Measurements from ENCODE around the gene ATP2C2.
"Not testable (repeated sequence)": the region's sequence is repeated elsewhere in the genome, so short reads cannot be mapped to it uniquely, and the experiment has no call there.

Gene ATP2C2, protein sequence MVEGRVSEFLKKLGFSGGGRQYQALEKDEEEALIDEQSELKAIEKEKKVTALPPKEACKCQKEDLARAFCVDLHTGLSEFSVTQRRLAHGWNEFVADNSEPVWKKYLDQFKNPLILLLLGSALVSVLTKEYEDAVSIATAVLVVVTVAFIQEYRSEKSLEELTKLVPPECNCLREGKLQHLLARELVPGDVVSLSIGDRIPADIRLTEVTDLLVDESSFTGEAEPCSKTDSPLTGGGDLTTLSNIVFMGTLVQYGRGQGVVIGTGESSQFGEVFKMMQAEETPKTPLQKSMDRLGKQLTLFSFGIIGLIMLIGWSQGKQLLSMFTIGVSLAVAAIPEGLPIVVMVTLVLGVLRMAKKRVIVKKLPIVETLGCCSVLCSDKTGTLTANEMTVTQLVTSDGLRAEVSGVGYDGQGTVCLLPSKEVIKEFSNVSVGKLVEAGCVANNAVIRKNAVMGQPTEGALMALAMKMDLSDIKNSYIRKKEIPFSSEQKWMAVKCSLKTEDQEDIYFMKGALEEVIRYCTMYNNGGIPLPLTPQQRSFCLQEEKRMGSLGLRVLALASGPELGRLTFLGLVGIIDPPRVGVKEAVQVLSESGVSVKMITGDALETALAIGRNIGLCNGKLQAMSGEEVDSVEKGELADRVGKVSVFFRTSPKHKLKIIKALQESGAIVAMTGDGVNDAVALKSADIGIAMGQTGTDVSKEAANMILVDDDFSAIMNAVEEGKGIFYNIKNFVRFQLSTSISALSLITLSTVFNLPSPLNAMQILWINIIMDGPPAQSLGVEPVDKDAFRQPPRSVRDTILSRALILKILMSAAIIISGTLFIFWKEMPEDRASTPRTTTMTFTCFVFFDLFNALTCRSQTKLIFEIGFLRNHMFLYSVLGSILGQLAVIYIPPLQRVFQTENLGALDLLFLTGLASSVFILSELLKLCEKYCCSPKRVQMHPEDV

DNA sequence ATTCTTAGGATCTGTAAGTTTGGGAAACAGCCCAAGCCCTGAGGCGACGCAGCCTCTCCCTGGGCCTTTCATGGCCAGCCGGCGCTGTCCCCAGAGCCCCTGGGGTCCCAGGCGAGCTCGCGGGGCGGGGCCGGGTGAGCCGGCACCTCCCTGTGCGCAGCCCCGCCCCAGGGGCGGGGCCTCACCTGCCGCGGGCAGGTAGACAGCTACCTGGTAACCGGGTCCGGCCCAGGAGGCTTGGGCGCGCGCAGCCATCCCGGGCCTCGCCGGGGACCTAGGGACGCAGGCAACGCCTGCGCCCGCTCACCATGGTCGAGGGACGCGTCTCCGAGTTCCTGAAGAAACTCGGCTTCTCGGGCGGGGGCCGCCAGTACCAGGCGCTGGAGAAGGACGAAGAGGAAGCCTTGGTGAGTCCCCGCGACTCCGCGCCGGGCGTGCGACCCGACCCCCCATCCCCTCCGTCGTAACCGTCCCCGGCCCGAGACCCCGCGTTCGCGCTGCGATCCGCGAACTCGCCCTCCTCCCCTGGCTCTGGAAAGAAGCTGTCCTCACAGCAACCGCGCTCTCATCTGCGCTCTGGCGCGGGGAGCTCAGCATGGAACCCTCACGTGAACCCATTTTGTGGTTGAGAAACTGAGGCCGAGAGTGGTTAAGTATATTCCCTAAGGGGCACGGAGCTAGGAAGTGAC, at the start of gene ATP2C2:
TSS of gene ATP2C2 (plus strand) at position 231 of the 689 bp plus-strand sequence. CDS start at position 309, 78 bp downstream.
- no peak for DNase-seq

DNA sequence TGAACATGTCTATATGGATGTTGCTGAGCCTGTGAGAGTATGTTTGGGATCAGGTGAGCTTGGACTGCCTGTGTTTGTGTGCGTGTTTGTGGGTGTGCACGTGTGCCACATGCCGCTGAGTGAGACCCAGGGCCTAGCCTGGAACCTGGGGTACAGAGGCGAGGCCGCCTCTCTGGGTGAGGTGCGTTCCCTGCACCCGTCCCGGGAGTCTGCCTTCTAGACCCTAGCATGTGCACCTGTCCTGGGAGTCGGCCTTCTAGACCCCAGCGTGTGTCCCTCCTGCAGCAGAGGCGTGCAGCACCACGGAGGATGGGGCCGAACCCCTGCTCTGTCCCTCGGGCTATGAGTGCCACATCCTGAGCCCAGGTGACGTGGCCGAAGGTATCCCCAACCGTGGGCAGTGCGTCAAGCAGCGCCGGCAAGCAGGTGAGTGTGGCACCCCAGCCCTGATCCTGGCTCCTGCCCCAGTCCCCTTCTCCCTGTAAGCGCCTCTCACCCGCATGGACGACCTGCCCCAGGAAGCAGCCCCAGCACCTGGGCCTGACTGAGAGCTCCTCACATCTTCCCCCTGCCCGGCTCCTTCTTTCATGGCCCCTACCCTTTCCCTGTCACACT, 49.1 kb upstream of the ATP2C2 start:
- no peak for DNase-seq

DNA sequence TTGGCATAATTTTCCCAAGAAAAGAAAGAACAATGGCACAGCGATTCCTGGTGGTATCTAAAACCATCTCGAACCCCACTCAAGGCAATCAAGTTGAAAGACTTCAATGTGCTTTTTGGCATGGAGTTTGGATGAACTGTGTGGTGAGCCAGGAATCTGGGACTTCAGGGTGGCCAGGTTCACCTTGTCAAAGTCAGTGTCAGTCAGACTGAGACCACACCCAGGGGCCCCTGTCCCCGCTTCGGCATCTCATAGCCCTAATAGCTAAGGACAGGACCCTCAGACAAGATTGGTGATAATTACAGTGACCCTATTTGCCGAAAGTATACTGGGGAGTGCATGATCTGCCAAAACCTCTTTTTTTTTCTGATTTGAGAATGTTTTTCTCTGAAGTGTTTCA, 47.8 kb upstream of the ATP2C2 start:
- no peak for DNase-seq

DNA sequence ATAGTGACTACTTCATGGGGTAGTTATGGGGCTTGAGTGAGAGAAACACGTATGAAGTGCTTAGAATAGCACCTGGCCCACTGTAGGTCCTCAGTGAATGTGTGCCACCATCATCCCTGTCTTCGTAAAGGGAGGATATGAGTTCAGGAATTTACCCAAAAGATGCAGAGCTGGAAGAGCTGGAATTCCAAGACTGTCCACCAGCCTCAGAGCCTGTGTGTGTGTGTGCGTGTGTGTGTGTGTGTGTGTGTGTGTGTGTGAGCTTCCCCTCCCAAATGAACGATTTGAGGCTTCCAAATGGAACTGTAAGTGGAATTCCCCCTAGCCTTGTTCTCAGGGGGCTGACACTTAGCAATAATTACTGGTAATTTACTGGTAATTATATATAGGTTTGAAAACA, 46.4 kb upstream of the ATP2C2 start:
- DNase-seq = no peak

DNA sequence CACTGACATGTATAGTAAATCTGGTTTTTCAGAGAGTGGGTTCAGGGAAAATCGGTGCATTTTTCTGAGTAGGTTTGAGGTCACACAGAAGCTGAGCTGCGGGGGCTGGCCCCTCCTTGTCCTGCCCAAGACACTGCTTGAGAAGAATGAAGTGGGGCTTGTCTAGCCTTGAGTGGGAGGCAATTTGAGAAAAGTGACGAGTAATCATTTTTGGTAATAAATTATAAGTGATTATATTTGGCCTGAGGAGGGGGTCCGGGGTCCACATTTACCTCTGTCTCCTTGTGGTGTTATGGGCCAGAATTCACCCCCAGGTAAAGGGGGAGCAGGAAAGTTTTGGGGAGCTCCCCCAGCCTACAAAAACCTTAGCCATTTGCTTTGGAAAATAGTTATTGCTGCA, 45.6 kb upstream of the ATP2C2 start:
- no peak for DNase-seq

DNA sequence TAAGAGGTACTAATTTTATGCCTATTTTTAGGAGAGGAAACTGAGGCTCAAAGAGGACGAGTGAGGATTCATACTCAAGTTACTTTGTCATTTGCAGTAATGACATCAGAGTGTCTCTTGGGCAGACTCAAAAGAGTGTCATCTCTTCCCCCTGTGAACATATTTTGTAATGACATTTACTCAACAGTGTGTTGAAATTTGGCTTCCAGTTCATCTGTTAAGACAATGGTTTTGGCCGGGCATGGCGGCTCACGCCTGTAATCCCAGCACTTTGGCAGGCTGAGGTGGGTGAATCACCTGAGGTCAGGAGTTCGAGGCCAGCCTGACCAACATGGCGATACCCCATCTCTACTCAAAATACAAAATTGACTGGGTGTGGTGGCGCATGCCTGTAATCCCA, 44.7 kb upstream of the ATP2C2 start:
- DNase-seq = no peak

DNA sequence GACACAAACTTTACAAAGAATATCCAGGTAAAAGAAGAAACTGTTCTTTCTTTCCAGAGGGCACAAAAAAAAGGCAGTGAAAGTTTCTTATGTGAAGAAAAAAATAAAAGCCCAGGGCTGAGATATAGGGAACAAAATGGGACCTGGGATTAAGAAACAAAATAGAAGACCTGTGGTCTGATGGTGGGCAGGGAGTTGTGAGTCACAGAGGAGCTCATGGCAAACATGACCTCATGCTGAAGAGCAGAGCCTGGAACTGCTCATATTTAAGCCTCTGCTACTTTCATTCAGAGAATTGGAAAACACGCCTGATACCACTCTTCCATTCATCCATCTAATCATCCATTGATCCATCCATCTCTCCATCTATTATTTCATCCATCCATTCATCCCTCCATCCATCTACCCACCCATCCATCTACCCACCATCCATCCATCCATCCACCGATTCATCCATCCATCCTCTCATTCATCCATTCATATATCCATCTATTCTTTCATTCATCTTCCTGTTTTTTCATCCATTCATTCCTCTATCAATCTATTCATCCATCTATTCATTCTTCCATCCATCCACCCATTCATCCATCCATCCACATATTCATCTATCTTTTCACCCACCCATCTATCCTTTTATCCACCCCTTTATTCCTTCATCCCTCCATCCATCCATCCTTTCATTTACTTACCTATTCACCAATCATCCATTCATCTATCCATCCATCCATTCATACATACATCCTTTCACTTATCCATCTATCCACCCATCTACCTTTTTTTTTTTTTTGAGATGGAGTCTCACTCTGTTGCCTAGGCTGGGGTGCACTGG, 43.7 kb upstream of the ATP2C2 start:
- no peak for DNase-seq

DNA sequence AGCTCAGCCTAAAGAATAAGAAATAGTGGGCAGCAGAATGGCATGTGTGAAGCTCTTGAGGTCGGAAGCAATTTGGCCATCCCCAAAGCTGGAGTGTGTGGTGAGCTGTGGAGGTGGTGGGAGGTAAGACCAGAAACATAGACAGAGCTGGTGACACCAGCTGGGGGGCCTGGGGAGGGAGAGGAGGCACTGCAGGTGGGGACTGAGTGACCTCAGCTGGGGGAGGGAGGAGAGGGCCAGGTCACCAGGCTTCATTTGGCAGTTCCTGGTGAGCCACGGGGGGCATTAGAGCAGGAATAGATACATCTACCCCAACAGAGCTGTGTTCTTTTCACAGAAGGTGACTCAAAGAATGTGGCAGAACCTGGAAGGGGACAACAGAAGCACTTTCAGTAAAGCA, 41.8 kb upstream of the ATP2C2 start:
- no peak for DNase-seq

DNA sequence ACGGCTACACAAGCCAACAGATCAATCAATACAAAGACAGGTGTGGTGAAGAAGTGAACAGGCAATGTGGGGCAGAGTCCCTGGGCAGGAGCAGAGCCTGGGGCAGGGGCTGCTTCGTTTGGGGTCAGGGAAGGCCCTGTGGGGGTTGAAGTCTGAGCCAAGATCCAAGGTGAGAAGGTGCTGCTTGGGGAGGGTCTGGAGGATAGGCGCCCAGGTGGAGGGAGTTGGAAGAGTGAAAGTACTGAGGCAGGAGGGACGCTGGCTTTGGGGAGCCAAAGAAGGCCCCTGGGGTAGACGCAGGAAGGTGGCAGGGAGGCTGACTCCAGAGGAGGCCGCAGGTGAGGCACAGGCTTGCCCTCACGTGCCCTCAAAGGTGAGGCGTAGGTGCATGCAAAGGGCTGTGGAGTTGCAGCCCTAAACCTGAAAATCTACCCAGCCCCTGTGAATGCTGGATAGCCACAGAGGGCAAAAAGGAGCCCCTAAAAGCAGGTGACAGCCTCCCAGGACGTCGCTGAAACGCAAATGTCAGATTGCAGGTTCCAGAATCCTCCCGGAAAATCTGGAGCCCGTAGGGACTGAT, 40.3 kb upstream of the ATP2C2 start:
- DNase-seq = no peak

DNA sequence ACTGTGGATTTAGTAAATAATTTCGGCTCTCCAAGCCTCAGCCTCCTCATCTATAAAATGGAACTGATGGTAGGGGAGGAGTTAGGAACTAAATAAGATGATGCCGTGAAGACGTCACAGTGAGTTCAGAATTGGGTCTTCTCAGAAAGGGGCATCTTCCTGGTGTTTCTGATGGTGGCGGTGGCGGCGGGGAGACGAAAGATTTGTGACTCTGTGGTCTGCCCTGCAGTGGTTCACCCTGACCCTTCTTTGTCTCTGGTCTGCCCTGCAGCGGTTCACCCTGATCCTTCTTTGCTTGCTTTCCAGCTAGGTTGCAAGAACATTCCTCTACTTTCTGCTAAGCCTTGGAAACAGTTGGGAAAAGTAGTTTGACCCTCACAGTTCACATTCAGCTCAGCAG, 39.3 kb upstream of the ATP2C2 start:
- DNase-seq = no peak

DNA sequence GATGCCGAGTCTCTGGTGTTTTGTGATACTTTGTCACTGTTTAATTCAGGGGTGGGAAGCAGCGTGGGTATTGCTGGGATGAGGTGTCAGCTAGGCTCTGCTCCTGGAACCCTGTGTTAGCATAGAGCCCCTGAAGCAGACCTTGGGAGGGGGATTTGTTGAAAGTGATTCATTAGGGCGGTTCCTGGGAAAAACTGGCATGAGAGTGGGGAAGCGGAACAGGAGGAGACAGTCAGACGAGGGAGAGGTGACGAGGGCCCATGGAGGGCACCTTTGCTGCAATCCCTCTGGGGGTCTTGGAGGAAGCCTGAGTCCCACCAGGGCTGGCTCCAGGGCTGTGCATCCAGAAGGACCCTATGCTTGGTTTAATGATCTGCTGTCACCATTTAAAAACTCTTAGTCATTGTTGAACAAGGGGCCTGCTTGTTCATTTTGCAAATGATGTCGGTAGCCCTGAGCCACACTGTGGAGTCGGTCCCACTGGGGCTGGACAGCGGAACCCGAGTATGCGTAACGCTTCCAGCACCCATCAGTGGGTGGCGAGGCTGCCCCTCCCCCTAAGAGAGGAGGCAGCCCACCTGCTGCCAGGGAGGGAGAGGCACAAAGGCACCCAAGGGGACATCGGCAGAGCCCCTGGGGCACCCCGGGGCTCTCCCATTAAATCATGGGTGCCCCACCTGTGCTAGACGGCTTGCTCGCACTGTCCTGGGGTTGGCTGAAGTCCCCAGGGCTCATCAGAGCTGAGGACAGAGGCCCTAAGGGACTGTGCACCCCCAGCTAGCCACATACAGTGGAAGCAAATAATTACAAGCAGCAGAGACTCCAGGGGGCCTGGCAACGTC, 38.3 kb upstream of the ATP2C2 start:
- DNase-seq = no peak

DNA sequence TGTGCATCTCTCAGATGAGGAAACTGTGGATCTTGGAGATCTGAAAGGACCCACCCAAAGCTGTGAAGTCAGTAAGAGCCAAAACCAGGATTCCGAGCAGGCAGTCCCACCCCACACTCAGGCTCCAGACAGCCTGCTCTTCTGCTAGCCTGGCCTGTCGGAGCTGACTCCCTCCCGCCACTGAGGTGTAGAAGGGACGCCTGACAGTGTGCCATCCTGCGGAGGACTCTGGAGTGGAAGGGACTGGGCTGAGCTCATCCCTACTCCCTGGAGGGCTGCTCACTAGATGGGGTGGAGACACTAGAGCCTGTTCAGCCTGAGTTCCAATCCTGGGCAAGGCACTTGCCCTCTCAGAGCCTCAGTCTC, 37.7 kb upstream of the ATP2C2 start:
- no peak for DNase-seq

DNA sequence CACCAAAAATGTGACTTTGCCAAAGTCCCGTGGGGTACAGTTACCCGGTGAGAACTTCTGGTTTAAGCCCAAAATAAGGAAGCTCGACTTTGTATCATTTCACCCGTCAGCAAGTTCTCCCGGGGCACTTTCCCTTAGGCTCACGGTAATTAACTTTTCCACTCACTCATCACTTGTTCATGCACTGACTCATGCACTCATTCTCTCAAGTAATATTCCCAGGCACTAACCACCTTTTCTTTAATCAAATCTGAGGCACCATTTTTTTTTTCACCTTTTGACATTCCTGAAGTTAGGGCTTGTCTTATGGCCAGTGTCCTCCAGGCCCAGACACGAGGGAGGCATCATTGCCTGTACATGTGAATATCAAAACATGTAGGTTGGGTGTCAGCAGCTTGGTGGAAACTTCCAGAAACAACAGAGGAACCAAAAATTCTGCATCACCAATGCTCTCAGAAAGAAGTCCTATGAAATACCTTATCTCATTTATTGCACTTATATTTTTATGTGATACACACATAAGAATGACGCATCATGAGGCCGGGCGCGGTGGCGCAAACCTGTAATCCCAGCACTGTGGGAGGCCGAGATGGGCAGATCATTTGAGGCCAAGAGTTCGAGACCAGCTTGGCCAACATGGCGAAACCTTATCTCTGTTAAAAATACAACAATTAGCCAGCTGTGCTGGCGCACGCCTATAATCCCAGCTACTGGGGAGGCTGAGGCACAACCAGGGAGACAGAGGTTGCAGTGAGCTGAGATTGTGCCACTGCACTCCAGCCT, 36.1 kb upstream of the ATP2C2 start:
- DNase-seq = no peak

DNA sequence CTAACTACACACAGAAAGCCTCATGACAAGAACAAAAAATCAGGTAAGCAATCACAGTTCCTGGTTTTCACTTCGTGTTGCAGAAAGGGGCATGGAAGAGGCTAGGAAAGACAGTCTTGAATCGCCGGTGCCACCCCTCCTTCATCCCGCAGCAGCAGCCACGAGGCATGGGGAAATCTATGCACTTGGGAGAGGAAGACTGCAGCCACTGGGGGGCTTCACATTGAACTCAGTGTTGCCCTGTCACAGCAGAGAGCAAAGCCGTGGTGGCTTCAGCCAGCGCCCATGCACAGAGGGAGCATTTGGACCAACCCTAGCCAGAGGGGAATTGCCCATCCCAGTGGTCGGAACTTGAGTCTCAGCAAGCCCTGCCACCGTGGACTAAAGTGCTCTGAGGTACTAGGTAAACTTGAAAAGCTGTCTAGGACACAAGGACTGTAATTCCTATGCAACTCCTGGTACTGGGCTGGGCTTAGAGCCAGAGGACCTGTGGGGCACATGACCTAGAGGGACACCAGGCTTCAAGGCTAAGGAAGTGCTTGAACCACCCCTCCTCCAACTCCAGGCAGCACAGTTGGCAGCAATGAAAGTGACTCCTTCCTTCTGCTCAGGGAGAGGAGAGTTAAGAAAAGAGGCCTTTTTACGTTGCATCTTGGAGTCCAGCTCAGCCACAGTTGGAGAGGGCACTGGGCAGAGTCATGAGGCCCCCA, 35.2 kb upstream of the ATP2C2 start:
- no peak for DNase-seq

DNA sequence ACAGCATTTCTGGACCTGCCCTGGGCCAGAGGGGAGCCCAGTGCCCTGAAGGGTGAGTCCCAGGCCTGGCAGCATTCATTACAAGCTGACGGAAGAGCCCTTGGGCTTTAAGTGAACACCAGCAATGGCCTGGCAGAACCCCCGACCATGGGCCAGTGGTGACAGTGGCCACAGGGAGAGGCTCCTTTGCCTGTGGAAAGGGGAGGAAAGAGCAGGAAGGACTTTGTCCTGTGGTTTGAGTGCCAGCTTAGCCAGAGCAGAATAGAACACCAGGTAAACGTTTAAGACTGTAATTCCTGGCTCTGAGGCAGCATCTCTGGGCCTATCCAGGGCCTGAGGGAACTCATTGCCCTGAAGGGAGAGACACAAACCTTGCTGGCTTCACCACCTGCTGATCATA, 34.3 kb upstream of the ATP2C2 start:
- no peak for DNase-seq

DNA sequence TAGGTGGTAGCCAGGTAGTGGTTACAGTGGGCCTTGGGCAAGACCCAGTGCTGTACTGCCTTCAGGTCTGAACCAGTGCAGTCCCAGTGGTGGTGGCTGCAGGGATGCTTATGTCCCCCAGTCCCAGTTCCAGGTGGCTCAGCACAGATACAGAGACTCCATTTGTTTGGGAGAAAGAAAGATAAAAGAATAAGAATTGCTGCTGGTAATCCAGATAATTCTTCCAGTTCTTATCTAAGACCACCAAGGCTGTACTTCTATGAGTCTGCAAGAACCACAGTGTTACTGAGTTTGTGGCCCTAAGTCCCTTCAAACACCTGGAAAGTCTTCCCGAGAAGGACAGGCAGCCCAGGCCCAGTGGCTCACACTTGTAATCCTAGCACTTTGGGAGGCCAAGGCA, 33.9 kb upstream of the ATP2C2 start:
- no peak for DNase-seq

DNA sequence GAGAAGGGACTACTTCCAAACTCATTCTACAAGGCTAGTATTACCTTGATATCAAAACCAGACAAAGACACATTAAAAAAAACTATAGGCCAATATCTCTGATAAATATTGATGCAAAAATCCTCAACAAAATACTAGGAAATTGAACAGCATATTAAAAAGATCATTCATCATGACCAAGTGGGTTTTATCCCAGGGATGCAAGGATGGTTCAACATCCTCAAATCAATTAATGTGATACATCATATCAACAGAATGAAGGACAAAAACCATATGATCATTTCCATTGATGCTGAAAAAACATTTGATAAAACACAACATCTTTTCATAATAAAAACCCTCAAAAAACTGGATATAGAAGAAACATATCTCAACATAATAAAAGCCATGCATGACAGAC, 31.1 kb upstream of the ATP2C2 start:
- DNase-seq = not testable (repeated sequence)

DNA sequence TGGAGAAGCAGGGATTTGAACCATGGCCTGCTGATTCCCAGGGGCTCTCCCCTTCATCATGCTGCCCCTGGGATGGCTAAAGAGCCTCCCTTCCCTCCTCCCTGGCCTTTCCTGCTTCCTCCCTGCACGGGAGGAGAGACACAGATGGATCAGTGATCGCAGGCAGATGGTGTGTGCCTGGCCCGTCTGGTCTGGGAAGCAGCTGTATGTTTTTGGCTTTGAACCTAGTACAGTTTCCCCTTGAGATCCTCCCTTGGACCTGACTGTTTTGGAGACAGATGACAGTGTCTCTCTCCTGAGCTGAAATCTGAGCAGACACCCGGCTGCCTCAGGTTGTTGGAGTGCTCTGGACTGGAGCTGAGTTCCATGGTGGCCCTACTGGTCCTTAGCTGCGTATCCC, 29.0 kb upstream of the ATP2C2 start:
- peak in 1 of 2 donors; percentile 4 for DNase-seq

DNA sequence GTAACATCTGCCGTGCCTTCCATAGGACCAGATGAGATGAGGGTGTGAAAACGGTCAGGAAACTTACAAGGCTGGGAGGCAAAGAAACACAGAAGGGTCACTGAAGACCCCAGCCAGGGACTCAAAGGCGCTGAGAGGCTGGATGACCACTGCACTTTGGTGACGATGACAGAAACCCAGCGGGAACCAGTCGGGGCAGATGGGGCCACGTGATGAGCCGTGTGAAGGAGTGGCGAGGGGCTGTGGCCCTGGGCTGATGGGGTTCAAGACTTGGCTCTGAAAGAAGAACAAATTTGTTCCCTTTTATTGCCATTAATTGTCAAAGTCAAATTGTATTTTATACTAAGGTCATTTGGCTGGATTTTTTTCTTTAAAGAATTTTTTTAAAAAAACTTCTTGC, 28.6 kb upstream of the ATP2C2 start:
- DNase-seq = no peak

Data from hippocampal formation (tissue), 2 donors.